SK-N-SH (cell line): ENCODE measurements around the gene PBXIP1. TPM values are rescaled to one million over a fixed set of nuclear protein-coding genes. Genes with fewer than 3 reads are reported as not detected.

Experiments used
- CTCF ChIA-PET: fragments of 300-600, 350-600 bp; formaldehyde crosslinking; extraction: SDS; loops from one replicate; lab custom pipeline; 2021; lab: Yijun Ruan, JAX
- POLR2A ChIA-PET: fragments of 350-600 bp; sonication (Branson Sonifier 250); formaldehyde crosslinking; extraction: SDS; loops from one replicate; lab custom pipeline; 2020; ENCODE audit warnings: antibody characterized with exemption, inconsistent platforms; lab: Yijun Ruan, JAX
- DNase-seq: peaks from one replicate; pipeline ENCODE4 v3.0.0; 2012
- H2AFZ ChIP-seq: fragments of 200-600 bp; sonication (generic); 2 replicates; pipeline ENCODE4 v1.8.1; 2016; ENCODE audit warnings: antibody characterized with exemption, mild to moderate bottlenecking, low read depth
- H3F3A ChIP-seq: fragments of 200-600 bp; sonication (generic); replicated peaks from 2 replicates; pipeline ENCODE3; 2016; ENCODE audit warnings: antibody characterized with exemption, mild to moderate bottlenecking; ENCODE audit not compliant: insufficient read depth
- H3K27ac ChIP-seq, 2 experiments: fragments of 200-500 bp in 1 of 2; fragments of 200-600 bp in 1 of 2; sonication (Bioruptor generic) in 1 of 2; sonication (generic), shearing (Covaris generic) in 1 of 2; 2 replicates each; pipeline versions ENCODE4 v1.5.1 to v1.6.1; 2014 to 2016; ENCODE audit warnings: low read depth in 2 of 2, inconsistent platforms in 1 of 2, low read length in 1 of 2, mild to moderate bottlenecking in 1 of 2, mixed read lengths in 1 of 2
- H3K27me3 ChIP-seq: fragments of 200-600 bp; sonication (generic), shearing (Covaris generic); 2 replicates; pipeline ENCODE4 v1.6.1; 2016; ENCODE audit warnings: mixed run types; ENCODE audit not compliant: insufficient read depth
- H3K36me3 ChIP-seq, 2 experiments: fragments of 200-500 bp in 1 of 2; fragments of 200-600 bp in 1 of 2; sonication (Bioruptor generic) in 1 of 2; sonication (generic) in 1 of 2; replicated peaks in 1 of 2; 2 replicates each; pipeline versions ENCODE3 to v1.5.1; 2014 to 2016; ENCODE audit warnings: low read length in 1 of 2, mild to moderate bottlenecking in 1 of 2; ENCODE audit not compliant: insufficient read depth in 2 of 2, control insufficient read depth in 1 of 2
- H3K4me1 ChIP-seq, 2 experiments: fragments of 200-500 bp in 1 of 2; fragments of 200-600 bp in 1 of 2; sonication (Bioruptor generic) in 1 of 2; sonication (generic), shearing (Covaris generic) in 1 of 2; 2 replicates each; pipeline versions ENCODE4 v1.5.1 to v1.6.1; 2014 to 2016; ENCODE audit warnings: low read depth in 1 of 2, low read length in 1 of 2, mixed run types in 1 of 2; ENCODE audit not compliant: insufficient read depth in 2 of 2, control insufficient read depth in 1 of 2
- H3K4me2 ChIP-seq: fragments of 200-600 bp; sonication (generic), shearing (Covaris generic); 2 replicates; pipeline ENCODE4 v1.6.1; 2017; ENCODE audit warnings: mixed run types
- H3K4me3 ChIP-seq, 2 experiments: fragments of 200-500 bp in 1 of 2; fragments of 200-600 bp in 1 of 2; sonication (Bioruptor generic) in 1 of 2; sonication (generic), shearing (Covaris generic) in 1 of 2; 2 replicates each; pipeline versions ENCODE4 v1.5.1 to v1.8.1; 2014 to 2016; ENCODE audit warnings: low read depth in 2 of 2, inconsistent platforms in 1 of 2, low read length in 1 of 2, mild to moderate bottlenecking in 1 of 2, mixed read lengths in 1 of 2, moderate library complexity in 1 of 2
- H3K79me2 ChIP-seq: fragments of 200-600 bp; sonication (generic); 2 replicates; pipeline ENCODE4 v1.8.1; 2017; ENCODE audit warnings: mild to moderate bottlenecking; ENCODE audit not compliant: insufficient read depth
- H3K9ac ChIP-seq: fragments of 200-600 bp; sonication (generic); 2 replicates; pipeline ENCODE4 v1.6.1; 2017; ENCODE audit warnings: mixed run types
- H3K9me2 ChIP-seq: fragments of 200-600 bp; sonication (generic); 2 replicates; pipeline ENCODE4 v1.6.1; 2017; ENCODE audit warnings: mixed run types
- H3K9me3 ChIP-seq: fragments of 200-600 bp; sonication (generic); 2 replicates; pipeline ENCODE4 v1.6.1; 2017; ENCODE audit warnings: mixed run types, mild to moderate bottlenecking, moderate library complexity
- H4K20me1 ChIP-seq: fragments of 200-600 bp; sonication (generic); 2 replicates; pipeline ENCODE4 v1.6.1; 2017; ENCODE audit warnings: mild to moderate bottlenecking, mixed run types; ENCODE audit not compliant: insufficient read depth
- GABPA ChIP-seq: IDR thresholded peaks from 2 replicates; pipeline ENCODE4 v1.4.0; 2012; ENCODE audit warnings: low read depth, mild to moderate bottlenecking
- RAD21 ChIP-seq: IDR thresholded peaks from 2 replicates; pipeline ENCODE4 v1.6.1; 2012; ENCODE audit warnings: mild to moderate bottlenecking, low read length
- SMC3 ChIP-seq: IDR thresholded peaks from 2 replicates; pipeline ENCODE4 v1.6.1; 2012; ENCODE audit warnings: low read depth, low read length, improper control_type of control experiment
- TAF1 ChIP-seq: IDR thresholded peaks from 2 replicates; pipeline ENCODE4 v1.6.1; 2012; ENCODE audit warnings: low read depth, mild to moderate bottlenecking, low read length, moderate library complexity, borderline replicate concordance
- WGBS: methylation state at CpG from one replicate; pipeline ENCODE4 v1.1.6; 2017; ENCODE audit warnings: low lambda C conversion rate; 5-methylcytosine and 5-hydroxymethylcytosine counted together
- polyA plus RNA-seq, 3 experiments: library from polyadenylated mRNA; depleted of rRNA; stranded (reverse); fragments of >200 nt; gene quantifications; 2 replicates each; pipeline ENCODE4 v1.2.3, GENCODE V29; 2012
- TF ChIP-seq, protein P1 (sequence below): IDR thresholded peaks from 2 replicates; pipeline ENCODE4 v1.6.1; 2012; ENCODE audit warnings: mild to moderate bottlenecking, low read depth, low read length, moderate library complexity

The PBXIP1 gene
- polyA plus RNA-seq, 1 of the 3 experiments (the other 2 are of a cell fraction), result 55.9 TPM

DNA sequence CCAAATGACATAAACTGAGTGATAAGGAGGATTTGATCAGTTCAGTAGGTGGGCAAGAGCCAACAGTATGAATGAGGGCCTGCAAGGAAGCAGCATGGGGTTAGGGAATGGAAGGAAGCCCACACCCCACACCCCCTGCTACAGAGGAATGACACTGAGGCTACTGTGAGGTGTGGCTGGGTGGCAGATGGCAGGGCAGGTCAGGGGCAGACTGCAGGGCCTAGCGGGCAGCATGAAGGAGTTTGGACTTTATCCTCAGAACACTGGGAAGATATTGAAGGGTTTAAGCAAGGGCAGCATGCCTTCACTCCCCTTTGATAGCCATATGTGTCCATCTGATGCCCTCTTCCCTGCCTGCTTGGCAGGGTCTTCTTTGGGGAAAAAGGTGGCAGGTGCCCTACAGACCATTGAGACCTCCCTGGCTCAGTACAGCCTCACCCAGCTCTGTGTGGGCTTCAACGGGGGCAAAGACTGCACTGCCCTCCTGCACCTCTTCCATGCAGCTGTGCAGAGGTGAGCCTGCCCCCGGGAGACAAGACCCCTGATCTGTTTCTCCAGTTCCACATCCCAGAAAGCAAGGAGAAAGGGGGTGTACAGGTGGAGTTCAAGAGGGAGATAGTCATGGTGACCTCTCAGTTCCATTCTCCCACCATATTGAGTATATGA, 33.4 kb upstream of the PBXIP1 start:
- H3K27me3 ChIP-seq, result no peaks in the 10 kb centered on the region
- H2AFZ ChIP-seq, result no peak overlapping the region
- no peak overlapping the region for H3K4me3 ChIP-seq
- no peaks in the 10 kb centered on the region for H3K9me3 ChIP-seq
- no peak overlapping the region; a peak in 1 of 4 replicates for H3K27ac ChIP-seq
- peaks cover 44% of the 10 kb centered on the region for H3K79me2 ChIP-seq
- ChIA-PET CTCF (interaction anchor here (1.2 to 37.5 kb wide), 5 partner anchors 9 to 102 kb away, joined by 4 to 640 read pairs (median 10); partner anchors contain the start of genes CKS1B, LENEP and ZBTB7B), POLR2A (interaction anchor here (1.4 kb wide), 1 partner anchor 11 kb away, joined by 4 read pairs; no protein-coding TSS in a partner anchor)
- H3K9ac ChIP-seq, result no peak overlapping the region
- 66% methylated on average over 3 of the region's 3 CpGs for WGBS
- H3K4me2 ChIP-seq, result no peak overlapping the region
- H3K9me2 ChIP-seq, result no peaks in the 10 kb centered on the region
- peaks cover 24 to 33% of the 10 kb centered on the region in 2 experiments for H3K36me3 ChIP-seq
- no peak for DNase-seq
- H3K4me1 ChIP-seq, result peaks cover 0 to 28% of the 10 kb centered on the region in 2 experiments; a peak in 1 of 4 replicates
- H4K20me1 ChIP-seq, result no peaks in the 10 kb centered on the region
- no peaks in the 10 kb centered on the region for H3F3A ChIP-seq
- TF ChIP-seq, protein P1, sequence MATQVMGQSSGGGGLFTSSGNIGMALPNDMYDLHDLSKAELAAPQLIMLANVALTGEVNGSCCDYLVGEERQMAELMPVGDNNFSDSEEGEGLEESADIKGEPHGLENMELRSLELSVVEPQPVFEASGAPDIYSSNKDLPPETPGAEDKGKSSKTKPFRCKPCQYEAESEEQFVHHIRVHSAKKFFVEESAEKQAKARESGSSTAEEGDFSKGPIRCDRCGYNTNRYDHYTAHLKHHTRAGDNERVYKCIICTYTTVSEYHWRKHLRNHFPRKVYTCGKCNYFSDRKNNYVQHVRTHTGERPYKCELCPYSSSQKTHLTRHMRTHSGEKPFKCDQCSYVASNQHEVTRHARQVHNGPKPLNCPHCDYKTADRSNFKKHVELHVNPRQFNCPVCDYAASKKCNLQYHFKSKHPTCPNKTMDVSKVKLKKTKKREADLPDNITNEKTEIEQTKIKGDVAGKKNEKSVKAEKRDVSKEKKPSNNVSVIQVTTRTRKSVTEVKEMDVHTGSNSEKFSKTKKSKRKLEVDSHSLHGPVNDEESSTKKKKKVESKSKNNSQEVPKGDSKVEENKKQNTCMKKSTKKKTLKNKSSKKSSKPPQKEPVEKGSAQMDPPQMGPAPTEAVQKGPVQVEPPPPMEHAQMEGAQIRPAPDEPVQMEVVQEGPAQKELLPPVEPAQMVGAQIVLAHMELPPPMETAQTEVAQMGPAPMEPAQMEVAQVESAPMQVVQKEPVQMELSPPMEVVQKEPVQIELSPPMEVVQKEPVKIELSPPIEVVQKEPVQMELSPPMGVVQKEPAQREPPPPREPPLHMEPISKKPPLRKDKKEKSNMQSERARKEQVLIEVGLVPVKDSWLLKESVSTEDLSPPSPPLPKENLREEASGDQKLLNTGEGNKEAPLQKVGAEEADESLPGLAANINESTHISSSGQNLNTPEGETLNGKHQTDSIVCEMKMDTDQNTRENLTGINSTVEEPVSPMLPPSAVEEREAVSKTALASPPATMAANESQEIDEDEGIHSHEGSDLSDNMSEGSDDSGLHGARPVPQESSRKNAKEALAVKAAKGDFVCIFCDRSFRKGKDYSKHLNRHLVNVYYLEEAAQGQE, result no peak
- no peak for TF ChIP-seq GABPA
- no peak for TF ChIP-seq SMC3
- TF ChIP-seq, all 33 proteins: peak for 0

DNA sequence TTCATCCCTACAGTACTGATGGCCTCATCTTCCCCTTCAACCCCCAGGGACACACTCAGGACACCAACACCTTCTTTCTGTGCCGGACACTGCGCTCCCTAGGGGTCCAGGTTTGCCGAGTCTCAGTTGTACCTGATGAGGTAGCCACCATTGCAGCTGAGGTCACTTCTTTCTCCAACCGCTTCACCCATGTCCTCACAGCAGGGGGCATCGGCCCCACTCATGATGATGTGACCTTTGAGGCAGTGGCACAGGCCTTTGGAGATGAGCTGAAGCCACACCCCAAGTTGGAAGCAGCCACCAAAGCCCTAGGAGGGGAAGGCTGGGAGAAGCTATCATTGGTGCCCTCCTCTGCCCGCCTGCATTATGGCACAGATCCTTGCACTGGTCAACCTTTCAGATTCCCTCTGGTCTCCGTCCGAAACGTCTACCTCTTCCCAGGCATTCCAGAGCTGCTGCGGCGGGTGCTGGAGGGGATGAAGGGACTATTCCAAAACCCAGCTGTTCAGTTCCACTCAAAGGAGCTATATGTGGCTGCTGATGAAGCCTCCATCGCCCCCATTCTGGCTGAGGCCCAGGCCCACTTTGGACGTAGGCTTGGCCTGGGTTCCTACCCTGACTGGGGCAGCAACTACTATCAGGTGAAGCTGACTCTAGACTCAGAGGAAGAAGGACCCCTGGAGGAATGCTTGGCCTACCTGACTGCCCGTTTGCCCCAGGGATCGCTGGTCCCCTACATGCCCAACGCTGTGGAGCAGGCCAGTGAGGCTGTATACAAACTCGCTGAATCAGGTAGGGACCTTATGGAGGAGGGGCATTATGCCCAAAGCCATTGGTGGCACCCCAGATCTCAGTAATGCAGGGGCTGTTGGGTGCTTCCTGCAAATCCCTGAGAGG, 32.4 kb upstream of the PBXIP1 start:
- H3K27me3 ChIP-seq, result no peaks in the 10 kb centered on the region
- H3K79me2 ChIP-seq, result peaks cover 54% of the 10 kb centered on the region
- H3K9ac ChIP-seq, result no peak overlapping the region
- no peak overlapping the region for H3K4me3 ChIP-seq
- DNase-seq, result no peak
- no peak overlapping the region for H3K4me2 ChIP-seq
- no peaks in the 10 kb centered on the region for H3K9me3 ChIP-seq
- CTCF ChIA-PET, result interaction anchor here (0.6 to 37.5 kb wide), 11 partner anchors 10 to 103 kb away, joined by 3 to 640 read pairs (median 4); partner anchors contain the start of genes CKS1B, LENEP, PBXIP1 and PYGO2
- H2AFZ ChIP-seq, result no peak overlapping the region
- peaks cover 24 to 33% of the 10 kb centered on the region in 2 experiments for H3K36me3 ChIP-seq
- WGBS, result 93% methylated on average over 13 of the region's 17 CpGs
- H4K20me1 ChIP-seq, result no peaks in the 10 kb centered on the region
- POLR2A ChIA-PET, result interaction anchor here (0.6 to 1.2 kb wide), 4 partner anchors 11 to 65 kb away, joined by 3 to 4 read pairs (median 3); no protein-coding TSS in a partner anchor
- peak; percentile 37 for TF ChIP-seq RAD21
- no peak for TF ChIP-seq TAF1
- peaks cover 0 to 26% of the 10 kb centered on the region in 2 experiments; a peak in 1 of 4 replicates for H3K4me1 ChIP-seq
- H3F3A ChIP-seq, result peaks cover 4% of the 10 kb centered on the region
- H3K27ac ChIP-seq, result no peak overlapping the region
- no peaks in the 10 kb centered on the region for H3K9me2 ChIP-seq
